Measurements from ENCODE around the gene TRIM64.
"Not testable (repeated sequence)": the region's sequence is repeated elsewhere in the genome, so short reads cannot be mapped to it uniquely, and the experiment has no call there.

Gene TRIM64

GRCh38 chr11:89965737-89966136 is at the start of gene TRIM64:
TSS of gene TRIM64 (plus strand) at chr11:89966037. CDS start at chr11:89968504, 2,467 bp downstream.
- not testable (repeated sequence) for DNase-seq

GRCh38 chr11:89922195-89922660 is 43.6 kb upstream of the TRIM64 start, which contains the start of gene TRIM49D1:
TSS of gene TRIM49D1 (minus strand) at chr11:89922245. CDS start at chr11:89917710, 4,535 bp downstream.
- no peak for DNase-seq

GRCh38 chr11:89923764-89924163 is 42.1 kb upstream of the TRIM64 start, which contains the start of gene TRIM49D2:
TSS of gene TRIM49D2 (plus strand) at chr11:89924064. CDS start at chr11:89926762, 2,698 bp downstream.
- not testable (repeated sequence) for DNase-seq

- not testable (repeated sequence) for DNase-seq
Observed at GRCh38 chr11:89960833-89961232, 5.0 kb upstream of the TRIM64 start.

Measured in T1000 (cell line).